GM20431 (cell line): ENCODE results near the gene HDAC4.

Experiments
- in situ Hi-C: fragments of 300-500 bp; cut with MseI, MboI; formaldehyde crosslinking; loops from one replicate; pipeline ENCODE4 v1.15.0; 2020; ENCODE audit warnings: low sequenced_read_pairs; ENCODE audit not compliant: unreplicated experiment

The HDAC4 gene

GRCh38 chr2:239055756-239056493, 344.9 kb downstream of the HDAC4 start:
- in situ Hi-C loops, result no loop called here

GRCh38 chr2:239054921-239055320, 345.9 kb downstream of the HDAC4 start:
- in situ Hi-C loops, result no loop called here

- in situ Hi-C loops, result no loop called here
Observed at GRCh38 chr2:239053801-239054503, 346.9 kb downstream of the HDAC4 start.

GRCh38 chr2:239052798-239053665, 347.8 kb downstream of the HDAC4 start:
- in situ Hi-C loops, result no loop called here

- in situ Hi-C loops, result no loop called here
Observed at GRCh38 chr2:239051891-239052445, 348.9 kb downstream of the HDAC4 start.

- in situ Hi-C loops, result no loop called here
Observed at GRCh38 chr2:239050252-239050649, 350.6 kb downstream of the HDAC4 start.

GRCh38 chr2:239049421-239050251, 351.2 kb downstream of the HDAC4 start:
- in situ Hi-C loops, result no loop called here

- in situ Hi-C loops, result no loop called here
Observed at GRCh38 chr2:239048736-239049135, 352.1 kb downstream of the HDAC4 start.

GRCh38 chr2:239047861-239048260, 353.0 kb downstream of the HDAC4 start:
- in situ Hi-C loops, result no loop called here

- in situ Hi-C loops, result no loop called here
Observed at GRCh38 chr2:239047420-239047819, 353.4 kb downstream of the HDAC4 start.

- in situ Hi-C loops, result no loop called here
Observed at GRCh38 chr2:239046822-239047221, 354.0 kb downstream of the HDAC4 start.

GRCh38 chr2:239044336-239044735, 356.5 kb downstream of the HDAC4 start:
- in situ Hi-C loops, result no loop called here

GRCh38 chr2:239043326-239043725, 357.5 kb downstream of the HDAC4 start:
- in situ Hi-C loops, result no loop called here

- in situ Hi-C loops, result no loop called here
Observed at GRCh38 chr2:239042551-239043320, 358.1 kb downstream of the HDAC4 start.

- in situ Hi-C loops, result no loop called here
Observed at GRCh38 chr2:239042046-239042445, 358.8 kb downstream of the HDAC4 start.

GRCh38 chr2:239041062-239041461, 359.8 kb downstream of the HDAC4 start:
- in situ Hi-C loops, result no loop called here

- in situ Hi-C loops, result no loop called here
Observed at GRCh38 chr2:239040152-239040761, 360.6 kb downstream of the HDAC4 start.

GRCh38 chr2:239039479-239039861, 361.4 kb downstream of the HDAC4 start:
- in situ Hi-C loops, result no loop called here
